Endothelial cell of umbilical vein (primary cell): ENCODE results near the gene DGCR8. TPM values are rescaled to one million over a fixed set of nuclear protein-coding genes. Genes with fewer than 3 reads are reported as not detected.

Experiments used
- BruUV-seq: library from RNA; stranded (reverse); fragments of 400-500 nt; replicated peaks from 2 replicates; lab custom pipeline; 2021; lab: Mats Ljungman, UMichigan
- CTCF ChIA-PET: fragments of 300-600, 350-600 bp; sonication (Branson Sonifier 250); formaldehyde crosslinking; loops from one replicate; lab custom pipeline; 2021; ENCODE audit warnings: antibody characterized with exemption, inconsistent platforms; lab: Charles Lee
- POLR2A ChIA-PET: fragments of 300-600, 350-600 bp; sonication (Branson Sonifier 250); formaldehyde crosslinking; loops from one replicate; lab custom pipeline; 2021; ENCODE audit warnings: antibody characterized with exemption, inconsistent platforms; lab: Charles Lee
- DNase-seq: peaks from one replicate; pipeline ENCODE4 v3.0.0-alpha.2; 2011; ENCODE audit warnings: low read depth, low spot score
- FAIRE-seq: peaks from 2 replicates; lab custom pipeline; 2011; peaks lifted over from hg19 to GRCh38; lab: Jason Lieb, UNC
- H2AFZ ChIP-seq: 2 replicates; pipeline ENCODE4 v1.6.0; 2012; ENCODE audit warnings: low read depth, low read length, control low read depth, inconsistent platforms
- H3K27ac ChIP-seq: 2 replicates; pipeline ENCODE4 v1.5.1; 2011; ENCODE audit warnings: low read depth, mild to moderate bottlenecking, control low read depth, low read length, moderate library complexity; ENCODE audit not compliant: insufficient read depth
- H3K27me3 ChIP-seq, 2 experiments: 2 replicates each; pipeline versions ENCODE4 v1.6.0 to v1.6.1; 2011; ENCODE audit warnings: low read length in 2 of 2, mixed read lengths in 1 of 2; ENCODE audit not compliant: control insufficient read depth in 2 of 2, insufficient read depth in 2 of 2
- H3K36me3 ChIP-seq, 2 experiments: 2 replicates in 1 of 2; 3 replicates in 1 of 2; pipeline ENCODE4 v1.5.1; 2011; ENCODE audit warnings: low read length in 2 of 2, mild to moderate bottlenecking in 1 of 2, moderate library complexity in 1 of 2; ENCODE audit not compliant: control insufficient read depth in 2 of 2, insufficient read depth in 2 of 2; ENCODE audit errors: extremely low read depth in 1 of 2
- H3K4me1 ChIP-seq: 3 replicates; pipeline ENCODE4 v1.5.1; 2011; ENCODE audit warnings: mild to moderate bottlenecking, low read length; ENCODE audit not compliant: control insufficient read depth, insufficient read depth; ENCODE audit errors: extremely low read depth
- H3K4me2 ChIP-seq: 2 replicates; pipeline ENCODE4 v1.6.1; 2011; ENCODE audit warnings: low read length, control low read depth, mixed read lengths; ENCODE audit not compliant: insufficient read depth
- H3K4me3 ChIP-seq, 3 experiments: fragments of 200-600 bp in 1 of 3; sonication (generic), shearing (Covaris generic) in 1 of 3; replicated peaks in 1 of 3; 2 replicates each; pipeline ENCODE4 v1.5.1; 2011 to 2016; ENCODE audit warnings: control low read depth in 3 of 3, low read length in 3 of 3, mild to moderate bottlenecking in 2 of 3, inconsistent platforms in 1 of 3, low read depth in 1 of 3, moderate library complexity in 1 of 3; ENCODE audit not compliant: insufficient read depth in 1 of 3
- H3K79me2 ChIP-seq: 2 replicates; pipeline ENCODE4 v1.6.0; 2012; ENCODE audit warnings: low read length, inconsistent platforms; ENCODE audit not compliant: control insufficient read depth, insufficient read depth
- H3K9ac ChIP-seq: replicated peaks from 2 replicates; pipeline ENCODE3; 2011; ENCODE audit warnings: low read length, control low read depth; ENCODE audit not compliant: insufficient read depth; ENCODE audit errors: extremely low read depth
- H3K9me1 ChIP-seq: replicated peaks from 3 replicates; pipeline ENCODE4 v1.6.0; 2011; ENCODE audit warnings: mild to moderate bottlenecking, low read length; ENCODE audit not compliant: control insufficient read depth, insufficient read depth; ENCODE audit errors: extremely low read depth
- H3K9me3 ChIP-seq: replicated peaks from 2 replicates; pipeline ENCODE4 v1.5.1; 2012; ENCODE audit warnings: low read length, inconsistent platforms; ENCODE audit not compliant: control insufficient read depth, insufficient read depth
- H4K20me1 ChIP-seq: replicated peaks from 2 replicates; pipeline ENCODE3; 2011; ENCODE audit warnings: mild to moderate bottlenecking, low read length; ENCODE audit not compliant: control insufficient read depth, insufficient read depth; ENCODE audit errors: extremely low read depth
- CTCF ChIP-seq, 2 donors: IDR thresholded peaks; 1 replicate in 1 of 2; 2 replicates in 1 of 2; pipeline ENCODE4 v1.5.1; 2011; ENCODE audit warnings: low read length in 2 of 2, mild to moderate bottlenecking in 2 of 2, moderate library complexity in 2 of 2, control low read depth in 1 of 2, inconsistent platforms in 1 of 2, low read depth in 1 of 2; ENCODE audit not compliant: insufficient read depth in 1 of 2; ENCODE audit errors: extremely low read depth in 1 of 2
- EZH2 ChIP-seq: IDR thresholded peaks from 2 replicates; pipeline ENCODE4 v1.6.1; 2012; ENCODE audit warnings: borderline replicate concordance, low read depth, mild to moderate bottlenecking, moderate library complexity, low read length, inconsistent platforms; ENCODE audit not compliant: severe bottlenecking
- FOS ChIP-seq: IDR thresholded peaks from 2 replicates; pipeline ENCODE4 v1.6.1; 2011; ENCODE audit warnings: mild to moderate bottlenecking, low read length, moderate library complexity, borderline replicate concordance; ENCODE audit not compliant: insufficient read depth
- GATA2 ChIP-seq: IDR thresholded peaks from 2 replicates; pipeline ENCODE4 v1.7.0; 2011; ENCODE audit warnings: low read depth, mild to moderate bottlenecking, moderate library complexity, mixed read lengths, low read length; ENCODE audit not compliant: insufficient read length, insufficient read depth
- JUN ChIP-seq: IDR thresholded peaks from 2 replicates; pipeline ENCODE4 v1.6.1; 2011; ENCODE audit warnings: borderline replicate concordance, low read depth; ENCODE audit not compliant: insufficient read length, insufficient read depth
- MAX ChIP-seq: IDR thresholded peaks from 2 replicates; pipeline ENCODE4 v1.6.1; 2011; ENCODE audit not compliant: insufficient read depth, insufficient read length
- MYC ChIP-seq: IDR thresholded peaks from one replicate; pipeline ENCODE4 v1.6.1; 2011; ENCODE audit warnings: mild to moderate bottlenecking, low read depth, low read length
- POLR2A ChIP-seq: IDR thresholded peaks from 2 replicates; pipeline ENCODE4 v1.6.1; 2012; ENCODE audit warnings: low read depth, mild to moderate bottlenecking, control low read depth, low read length
- POLR2AphosphoS5 ChIP-seq: IDR thresholded peaks from 2 replicates; pipeline ENCODE4 v1.6.1; 2012; ENCODE audit warnings: low read depth, mild to moderate bottlenecking, control low read depth, low read length, moderate library complexity; ENCODE audit not compliant: insufficient read depth
- dilution Hi-C: fragments of 300-500 bp; cut with MboI; formaldehyde crosslinking; loops from one replicate; pipeline ENCODE4 v1.15.0; 2019; ENCODE audit warnings: low sequenced_read_pairs; ENCODE audit not compliant: extremely low pct_ligation_motif_present
- intact Hi-C: fragments of 100-400 bp; cut with micrococcal nuclease; formaldehyde crosslinking; loops from one replicate; pipeline ENCODE4 v1.10.0; 2022
- polyA plus RNA-seq, 4 experiments: library from polyadenylated mRNA; depleted of rRNA in 3 of 4; stranded (reverse) in 3 of 4; unstranded in 1 of 4; fragments of >200 nt; gene quantifications; 2 replicates each; pipeline versions ENCODE4 v1.2.1 to v1.2.3, GENCODE V29; 2011 to 2012; ENCODE audit warnings: missing spikeins in 1 of 4
- total RNA-seq: library from RNA; stranded (reverse); gene quantifications from 2 replicates; pipeline ENCODE4 v1.2.3, GENCODE V29; 2021

Gene DGCR8
- total and polyA plus RNA-seq, 2 donors (not counting 3 experiments of a cell fraction or from before 2014, with no cell fraction given) = 32.7 to 64.2 TPM

GRCh38 chr22:20068640-20069039 lies 11.4 kb upstream of the DGCR8 start:
- DNase-seq (no peak), FAIRE-seq (no peak)
- ChIA-PET CTCF (no interaction called here), POLR2A (interaction anchor here (0.6 kb wide), 1 partner anchor 29 kb away, joined by 3 read pairs; no protein-coding TSS in a partner anchor)
- H3K27ac ChIP-seq = no peak overlapping the region
- H3K9ac ChIP-seq = no peak overlapping the region
- H3K36me3 ChIP-seq = peaks cover 2 to 8% of the 10 kb centered on the region in 2 experiments
- no peaks in the 10 kb centered on the region for H3K9me3 ChIP-seq
- dilution Hi-C loops (no loop called here), intact Hi-C loops (no loop called here)
- no peak overlapping the region for H2AFZ ChIP-seq
- H3K27me3 ChIP-seq = no peaks in the 10 kb centered on the region
- TF ChIP-seq GATA2 (no peak), JUN (no peak), POLR2AphosphoS5 (no peak), FOS (no peak), POLR2A (no peak), EZH2 (no peak), CTCF (IDR thresholded peaks at IDR 0.05; ENCODE audit: extremely low read depth in 1 of 2, insufficient read depth in 1 of 2, low read depth in 1 of 2, low read length in 2 of 2) (no peak), MAX (no peak), MYC (no peak)
- H3K4me1 ChIP-seq = no peaks in the 10 kb centered on the region
- no peaks in the 10 kb centered on the region for H3K9me1 ChIP-seq
- no peaks in the 10 kb centered on the region for H4K20me1 ChIP-seq
- H3K4me3 ChIP-seq = no peak overlapping the region
- H3K79me2 ChIP-seq = no peaks in the 10 kb centered on the region
- BruUV-seq = no TSS peak
- no peak overlapping the region for H3K4me2 ChIP-seq
